Smooth muscle cell (in vitro differentiated cells): ENCODE data around the gene GDPD2. TPM values are rescaled to one million over a fixed set of nuclear protein-coding genes. Genes with fewer than 3 reads are reported as not detected.

Source experiments
- DNase-seq: peaks from one replicate; lab custom pipeline; 2025; ENCODE audit not compliant: unreplicated experiment; lab: John Stamatoyannopoulos, UW
- H2AFZ ChIP-seq: fragments of 200-600 bp; sonication (generic); 2 replicates; pipeline ENCODE4 v1.6.0; 2016; ENCODE audit warnings: antibody characterized with exemption, low read depth, mild to moderate bottlenecking
- H3F3A ChIP-seq: fragments of 200-600 bp; sonication (generic); 2 replicates; pipeline ENCODE4 v1.6.0; 2017; ENCODE audit warnings: antibody characterized with exemption, low read depth
- H3K27ac ChIP-seq: fragments of 200-600 bp; sonication (generic); 2 replicates; pipeline ENCODE4 v1.5.1; 2016; ENCODE audit warnings: low read depth, mild to moderate bottlenecking
- H3K27me3 ChIP-seq: fragments of 200-600 bp; sonication (generic); 2 replicates; pipeline ENCODE4 v1.6.1; 2016; ENCODE audit warnings: low read depth, mild to moderate bottlenecking
- H3K36me3 ChIP-seq: fragments of 200-600 bp; sonication (generic); 2 replicates; pipeline ENCODE4 v1.5.1; 2016; ENCODE audit warnings: low read depth
- H3K4me1 ChIP-seq: fragments of 200-600 bp; sonication (generic); 2 replicates; pipeline ENCODE4 v1.5.1; 2016; ENCODE audit warnings: low read depth
- H3K4me2 ChIP-seq: fragments of 200-600 bp; sonication (generic); 2 replicates; pipeline ENCODE4 v1.6.0; 2016; ENCODE audit warnings: mild to moderate bottlenecking
- H3K4me3 ChIP-seq: fragments of 200-600 bp; sonication (generic); 2 replicates; pipeline ENCODE4 v1.5.1; 2016; ENCODE audit warnings: mild to moderate bottlenecking
- H3K79me2 ChIP-seq: fragments of 200-600 bp; sonication (generic); 2 replicates; pipeline ENCODE4 v1.6.0; 2016; ENCODE audit warnings: low read depth, mild to moderate bottlenecking
- H3K9ac ChIP-seq: fragments of 200-600 bp; sonication (generic); 2 replicates; pipeline ENCODE4 v1.6.0; 2016; ENCODE audit warnings: low read depth
- H3K9me3 ChIP-seq: fragments of 200-600 bp; sonication (generic); replicated peaks from 2 replicates; pipeline ENCODE4 v1.5.1; 2016; ENCODE audit warnings: low read depth
- H4K20me1 ChIP-seq: fragments of 200-600 bp; sonication (generic); 2 replicates; pipeline ENCODE4 v1.6.0; 2016; ENCODE audit warnings: low read depth
- CTCF ChIP-seq: fragments of 200-600 bp; sonication (generic); IDR thresholded peaks from 2 replicates; pipeline ENCODE4 v1.5.1; 2017; ENCODE audit warnings: borderline replicate concordance, mild to moderate bottlenecking, antibody characterized with exemption; ENCODE audit not compliant: insufficient read depth, poor library complexity, severe bottlenecking
- WGBS: methylation state at CpG from one replicate; pipeline ENCODE4 v1.1.7; 2016; ENCODE audit warnings: low lambda C conversion rate; 5-methylcytosine and 5-hydroxymethylcytosine counted together
- polyA plus RNA-seq: library from polyadenylated mRNA; unstranded; fragments of >200 nt; fragmentation: Nextera tagmentation; extraction: Ambion mirVana; gene quantifications from 2 replicates; pipeline ENCODE4 v1.2.1, GENCODE V29; 2016
- total RNA-seq: library from RNA; depleted of rRNA; stranded (reverse); fragments of >200 nt; gene quantifications from 2 replicates; pipeline ENCODE4 v1.2.3, GENCODE V29; 2014

Gene GDPD2
- total and polyA plus RNA-seq, 2 experiments from 2014 or later, result not detected

- WGBS, result 67% methylated on average over 2 of the region's 2 CpGs
- Histone ChIP-seq H3F3A (no peaks in the 10 kb centered on the region), H3K9ac (no peak overlapping the region), H3K9me3 (no peaks in the 10 kb centered on the region), H3K27me3 (no peaks in the 10 kb centered on the region), H3K27ac (no peak overlapping the region), H3K36me3 (no peaks in the 10 kb centered on the region), H3K4me3 (no peak overlapping the region), H3K4me1 (no peaks in the 10 kb centered on the region), H2AFZ (no peak overlapping the region), H3K4me2 (no peak overlapping the region), H4K20me1 (no peaks in the 10 kb centered on the region), H3K79me2 (no peaks in the 10 kb centered on the region)
- DNase-seq, result no peak
- TF ChIP-seq CTCF, result no peak
Observed at GRCh38 chrX:70421618-70422017, 1.5 kb upstream of the GDPD2 start.

GRCh38 chrX:70423936-70424675 is 992 bp downstream of the GDPD2 start:
- Histone ChIP-seq H2AFZ (no peak overlapping the region), H3K79me2 (no peaks in the 10 kb centered on the region), H3K27me3 (no peaks in the 10 kb centered on the region), H3K4me2 (no peak overlapping the region), H3K27ac (no peak overlapping the region), H3K9ac (no peak overlapping the region), H3K4me1 (no peaks in the 10 kb centered on the region), H4K20me1 (no peaks in the 10 kb centered on the region), H3K36me3 (no peaks in the 10 kb centered on the region), H3K4me3 (no peak overlapping the region), H3K9me3 (no peaks in the 10 kb centered on the region), H3F3A (no peaks in the 10 kb centered on the region)
- WGBS, result 63% methylated on average over 10 of the region's 10 CpGs
- DNase-seq, result no peak
- no peak for TF ChIP-seq CTCF

GRCh38 chrX:70424801-70425200 is 1.7 kb downstream of the GDPD2 start:
- Histone ChIP-seq H3K9ac (no peak overlapping the region), H3K27me3 (no peaks in the 10 kb centered on the region), H3K4me1 (no peaks in the 10 kb centered on the region), H2AFZ (no peak overlapping the region), H3K4me2 (no peak overlapping the region), H3K27ac (no peak overlapping the region), H3K4me3 (no peak overlapping the region), H3F3A (no peaks in the 10 kb centered on the region), H3K9me3 (no peaks in the 10 kb centered on the region), H3K36me3 (no peaks in the 10 kb centered on the region), H3K79me2 (no peaks in the 10 kb centered on the region), H4K20me1 (no peaks in the 10 kb centered on the region)
- no peak for DNase-seq
- TF ChIP-seq CTCF, result no peak
- 79% methylated on average over 10 of the region's 10 CpGs for WGBS
